Gastroesophageal sphincter (tissue), 3 donors: Measurements from ENCODE around the gene TMEM131.
"Not testable (repeated sequence)": the region's sequence is repeated elsewhere in the genome, so short reads cannot be mapped to it uniquely, and the experiment has no call there.

Source experiments
- EP300 ChIP-seq: sonication (generic); formaldehyde crosslinking; IDR thresholded peaks from one replicate; pipeline ENCODE4 v1.6.1; 2017; ENCODE audit warnings: antibody characterized with exemption, mild to moderate bottlenecking
- POLR2AphosphoS5 ChIP-seq: sonication (generic); formaldehyde crosslinking; IDR thresholded peaks from one replicate; pipeline ENCODE4 v1.6.1; 2017; ENCODE audit warnings: antibody characterized with exemption
- TF ChIP-seq, protein P1 (sequence below), 4 experiments: fragments of 200-600 bp in 2 of 4; fragments of 450-650 bp in 2 of 4; sonication (generic) in 1 of 4; IDR thresholded peaks; one replicate each; pipeline ENCODE4 v1.5.1; 2017 to 2019; ENCODE audit warnings: antibody characterized with exemption in 4 of 4, mild to moderate bottlenecking in 2 of 4, moderate library complexity in 2 of 4

DNA sequence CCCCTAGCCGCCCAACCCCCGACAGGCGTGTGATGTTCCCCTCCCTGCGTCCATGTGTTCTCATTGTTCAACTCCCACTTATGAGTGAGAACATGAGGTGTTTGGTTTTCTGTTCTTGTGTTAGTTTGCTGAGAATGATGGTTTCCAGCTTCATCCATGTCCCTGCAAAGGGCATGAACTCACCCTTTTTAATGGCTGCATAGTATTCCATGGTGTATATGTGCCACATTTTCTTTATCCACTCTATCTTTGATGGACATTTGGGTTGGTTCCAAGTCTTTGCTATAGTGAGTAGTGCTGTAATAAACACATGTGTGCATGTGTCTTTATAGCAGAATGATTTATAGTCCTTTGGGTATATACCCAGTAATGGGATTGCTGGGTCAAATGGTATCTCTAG is 102.7 kb downstream of the TMEM131 start:
- TF ChIP-seq EP300, POLR2AphosphoS5: not testable (repeated sequence)
- TF ChIP-seq, protein P1, sequence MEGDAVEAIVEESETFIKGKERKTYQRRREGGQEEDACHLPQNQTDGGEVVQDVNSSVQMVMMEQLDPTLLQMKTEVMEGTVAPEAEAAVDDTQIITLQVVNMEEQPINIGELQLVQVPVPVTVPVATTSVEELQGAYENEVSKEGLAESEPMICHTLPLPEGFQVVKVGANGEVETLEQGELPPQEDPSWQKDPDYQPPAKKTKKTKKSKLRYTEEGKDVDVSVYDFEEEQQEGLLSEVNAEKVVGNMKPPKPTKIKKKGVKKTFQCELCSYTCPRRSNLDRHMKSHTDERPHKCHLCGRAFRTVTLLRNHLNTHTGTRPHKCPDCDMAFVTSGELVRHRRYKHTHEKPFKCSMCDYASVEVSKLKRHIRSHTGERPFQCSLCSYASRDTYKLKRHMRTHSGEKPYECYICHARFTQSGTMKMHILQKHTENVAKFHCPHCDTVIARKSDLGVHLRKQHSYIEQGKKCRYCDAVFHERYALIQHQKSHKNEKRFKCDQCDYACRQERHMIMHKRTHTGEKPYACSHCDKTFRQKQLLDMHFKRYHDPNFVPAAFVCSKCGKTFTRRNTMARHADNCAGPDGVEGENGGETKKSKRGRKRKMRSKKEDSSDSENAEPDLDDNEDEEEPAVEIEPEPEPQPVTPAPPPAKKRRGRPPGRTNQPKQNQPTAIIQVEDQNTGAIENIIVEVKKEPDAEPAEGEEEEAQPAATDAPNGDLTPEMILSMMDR (IDR thresholded peaks at IDR 0.05), result not testable (repeated sequence)
